MG63 (cell line): ENCODE measurements around the gene POU5F1. TPM values are rescaled to one million over a fixed set of nuclear protein-coding genes. Genes with fewer than 3 reads are reported as not detected.
A peak's percentile ranks its signal among the peaks of the same experiment; 100 is the strongest.

Experiments
- DNase-seq: peaks from one replicate; pipeline ENCODE4 v3.0.0-alpha.2; 2020
- H3K27me3 ChIP-seq: fragments of 250-450 bp; sonication (Bioruptor Pico); 2 replicates; pipeline ENCODE4 v1.5.1; 2020; ENCODE audit warnings: mild to moderate bottlenecking, moderate library complexity
- H3K36me3 ChIP-seq: fragments of 250-450 bp; sonication (Bioruptor Pico); 2 replicates; pipeline ENCODE4 v1.5.1; 2020; ENCODE audit warnings: mild to moderate bottlenecking, moderate library complexity
- H3K4me3 ChIP-seq: fragments of 250-450 bp; sonication (Bioruptor Pico); 2 replicates; pipeline ENCODE4 v1.5.1; 2020; ENCODE audit warnings: mild to moderate bottlenecking, moderate library complexity
- H3K9me3 ChIP-seq: fragments of 250-450 bp; sonication (Bioruptor Pico); 2 replicates; pipeline ENCODE4 v1.5.1; 2020; ENCODE audit warnings: mild to moderate bottlenecking, moderate library complexity
- total RNA-seq: library from RNA; depleted of rRNA; stranded (reverse); fragments of >200 nt; shearing (Covaris generic); gene quantifications from 2 replicates; pipeline ENCODE4 v1.2.3, GENCODE V29; 2014; ENCODE audit warnings: low replicate concordance

Gene POU5F1
- total RNA-seq, 1 experiment from 2014 or later: 4.3 TPM

DNA sequence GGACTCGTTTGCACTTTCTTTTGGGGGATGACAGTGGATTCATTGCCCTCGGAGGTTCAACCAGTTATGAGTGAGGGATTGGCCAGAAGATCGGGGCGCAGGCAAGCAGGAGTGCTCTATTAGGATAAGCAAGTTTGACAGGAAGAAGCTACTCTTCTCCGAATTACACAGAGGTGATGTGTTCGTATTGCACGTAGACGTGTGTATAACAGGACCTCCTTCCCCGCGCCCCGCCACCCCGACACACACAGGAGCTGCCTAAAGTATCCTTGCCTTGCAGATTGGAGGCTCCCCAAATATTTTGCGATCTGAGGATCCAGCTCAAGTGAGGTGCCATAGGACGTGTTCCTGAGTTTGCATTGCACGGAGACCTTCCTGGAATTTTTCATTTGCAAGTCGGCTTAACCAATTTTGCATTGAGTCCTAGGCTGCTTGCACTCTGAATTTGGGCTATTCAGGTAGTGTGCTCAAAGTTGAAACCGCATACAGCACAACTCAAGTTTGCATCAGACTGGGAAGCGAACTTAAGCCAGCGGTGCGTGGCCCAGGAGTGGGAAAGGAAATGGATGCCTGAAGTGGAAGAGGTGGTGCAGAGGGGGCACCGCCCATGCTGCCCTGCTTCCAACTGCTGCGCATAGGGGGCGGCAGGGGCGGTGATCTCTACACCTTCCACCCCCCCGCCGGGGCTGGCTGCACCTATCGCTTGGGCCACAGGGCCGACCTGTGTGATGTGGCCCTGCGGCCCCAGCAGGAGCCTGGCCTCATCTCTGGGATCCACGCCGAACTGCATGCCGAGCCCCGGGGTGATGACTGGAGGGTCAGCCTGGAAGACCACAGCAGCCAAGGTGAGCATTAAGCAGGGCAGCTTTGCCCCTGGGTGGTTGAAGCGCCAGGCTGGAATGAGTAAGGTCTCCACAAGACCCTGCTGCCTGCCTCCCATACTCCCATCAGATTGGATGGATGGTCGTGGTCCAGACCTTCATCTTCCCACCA lies 11.3 kb downstream of the POU5F1 start:
- Histone ChIP-seq H3K27me3 (no peaks in the 10 kb centered on the region), H3K9me3 (no peaks in the 10 kb centered on the region), H3K36me3 (peaks cover 5% of the 10 kb centered on the region), H3K4me3 (peak overlapping the region; percentile 74)
- DNase-seq: peak; percentile 23

DNA sequence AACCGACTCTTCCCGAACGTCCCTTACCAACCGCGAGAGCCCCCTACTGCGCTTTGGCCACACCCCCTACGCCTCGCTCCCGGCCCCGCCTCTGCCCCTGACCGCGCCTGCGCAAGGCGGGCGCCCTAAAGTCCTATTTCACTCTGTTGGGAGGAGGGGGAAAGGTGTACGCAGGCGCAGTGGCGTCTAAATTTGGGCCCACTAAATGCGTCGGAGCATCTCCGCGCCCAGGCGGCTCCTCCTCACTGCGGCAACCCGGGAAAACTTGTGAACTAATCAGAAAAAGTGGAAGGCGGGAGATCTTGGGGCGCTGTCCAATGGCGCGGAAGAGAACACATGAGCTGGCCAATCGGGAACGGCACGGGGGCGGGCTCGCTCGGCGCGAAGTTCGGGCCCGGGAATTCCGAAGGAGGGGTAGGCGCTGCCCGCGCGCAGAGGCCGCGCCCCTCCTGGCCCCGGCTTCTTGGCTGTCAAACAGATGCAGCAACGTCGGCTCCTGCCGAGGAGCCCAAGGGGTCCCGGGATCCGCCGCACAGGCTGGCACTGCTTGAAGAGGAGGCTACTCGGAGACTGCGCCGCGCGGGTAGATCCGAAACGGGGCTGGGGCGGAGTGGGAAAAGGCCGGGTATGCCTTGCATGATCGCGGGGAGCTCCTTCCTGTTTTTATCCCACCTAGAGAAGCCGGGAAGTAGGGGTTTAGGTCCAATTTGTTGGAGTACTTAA lies 12.2 kb downstream of the POU5F1 start, which contains the start of gene TCF19:
TCF19 (plus strand) TSS at position 450 of the 723 bp plus-strand sequence. CDS start 881 bp downstream, outside the sequence.
- no peaks in the 10 kb centered on the region for H3K9me3 ChIP-seq
- H3K36me3 ChIP-seq: peaks cover 4% of the 10 kb centered on the region
- peak; percentile 95 for DNase-seq
- peak within 1 kb of the TSS; percentile 74 for H3K4me3 ChIP-seq
- no peaks in the 10 kb centered on the region for H3K27me3 ChIP-seq

DNA sequence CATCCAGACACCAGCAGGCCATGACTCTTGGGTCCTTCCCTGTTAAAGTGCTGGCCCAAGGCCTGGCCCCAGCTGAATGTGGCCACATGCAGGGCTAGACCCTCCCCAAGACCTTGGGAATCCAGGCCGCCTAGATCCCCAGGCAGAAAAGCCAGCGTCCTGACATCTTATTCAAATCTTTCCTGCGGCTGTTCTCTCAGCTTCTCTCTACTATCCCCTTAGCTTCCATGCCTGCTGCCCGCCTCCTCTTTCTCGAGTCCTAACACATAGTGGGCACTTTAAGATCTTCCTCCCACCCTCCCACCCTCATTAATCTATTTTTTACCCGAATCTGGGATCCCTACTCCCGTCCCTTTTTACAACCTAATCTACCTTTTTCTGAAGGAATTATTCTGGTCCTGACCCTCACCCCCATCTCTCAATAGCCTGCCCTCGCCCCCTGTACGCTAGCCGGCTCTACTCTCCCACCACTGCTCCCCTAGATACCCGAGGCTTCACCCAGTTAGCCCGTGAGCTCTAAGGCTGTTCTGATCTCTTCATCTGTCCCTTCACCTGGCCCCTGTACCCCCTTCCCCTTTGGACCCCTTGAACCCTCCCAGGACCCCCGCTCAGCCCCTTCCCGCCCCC lies 12.9 kb downstream of the POU5F1 start, which contains the start of gene CCHCR1:
CCHCR1 (minus strand) TSS at position 290 of the 627 bp plus-strand sequence; CDS start at position 88, 202 bp downstream.
- H3K27me3 ChIP-seq: no peaks in the 10 kb centered on the region
- H3K9me3 ChIP-seq: no peaks in the 10 kb centered on the region
- DNase-seq: no peak
- H3K36me3 ChIP-seq: no peaks in the 10 kb centered on the region; the same call in none of the 2 replicates
- H3K4me3 ChIP-seq: peak within 1 kb of the TSS; percentile 74

GRCh38 chr6:31156641-31157040 lies 13.8 kb downstream of the POU5F1 start:
- no peak for DNase-seq
- H3K27me3 ChIP-seq: no peaks in the 10 kb centered on the region
- no peak overlapping the region for H3K4me3 ChIP-seq
- H3K9me3 ChIP-seq: no peaks in the 10 kb centered on the region
- no peaks in the 10 kb centered on the region; the same call in none of the 2 replicates for H3K36me3 ChIP-seq

- DNase-seq: no peak
- no peaks in the 10 kb centered on the region for H3K27me3 ChIP-seq
- no peaks in the 10 kb centered on the region for H3K9me3 ChIP-seq
- H3K36me3 ChIP-seq: no peaks in the 10 kb centered on the region; the same call in none of the 2 replicates
- no peak overlapping the region for H3K4me3 ChIP-seq
These were observed 16.0 kb downstream of the POU5F1 start for GRCh38 chr6:31154436-31154835.

DNA sequence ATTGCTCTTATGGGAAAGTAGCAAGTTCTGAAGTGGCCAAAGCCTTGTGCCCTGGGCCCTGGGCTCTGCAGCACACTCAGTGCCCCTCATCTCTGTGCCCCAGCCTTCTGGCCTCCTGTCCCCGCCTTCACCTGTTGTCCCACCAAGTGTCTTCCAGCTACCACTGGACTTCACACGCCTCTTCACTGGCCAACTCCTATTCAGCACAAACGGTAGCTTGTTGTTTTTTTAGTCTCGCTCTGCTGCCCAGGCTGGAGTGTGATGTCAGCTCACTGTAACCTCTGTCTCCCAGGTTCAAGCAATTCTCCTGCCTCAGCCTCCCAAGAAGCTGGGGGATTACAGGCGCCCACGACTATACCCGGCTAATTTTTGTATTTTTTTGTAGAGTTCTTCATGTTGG lies 17.7 kb downstream of the POU5F1 start:
- Histone ChIP-seq H3K36me3 (no peaks in the 10 kb centered on the region; the same call in 1 of the 2 replicates), H3K9me3 (no peaks in the 10 kb centered on the region), H3K4me3 (no peak overlapping the region), H3K27me3 (no peaks in the 10 kb centered on the region)
- no peak for DNase-seq

GRCh38 chr6:31149827-31150447 lies 20.5 kb downstream of the POU5F1 start:
- Histone ChIP-seq H3K9me3 (no peaks in the 10 kb centered on the region), H3K4me3 (no peak overlapping the region), H3K27me3 (no peaks in the 10 kb centered on the region), H3K36me3 (no peaks in the 10 kb centered on the region; the same call in 1 of the 2 replicates)
- DNase-seq: no peak

DNA sequence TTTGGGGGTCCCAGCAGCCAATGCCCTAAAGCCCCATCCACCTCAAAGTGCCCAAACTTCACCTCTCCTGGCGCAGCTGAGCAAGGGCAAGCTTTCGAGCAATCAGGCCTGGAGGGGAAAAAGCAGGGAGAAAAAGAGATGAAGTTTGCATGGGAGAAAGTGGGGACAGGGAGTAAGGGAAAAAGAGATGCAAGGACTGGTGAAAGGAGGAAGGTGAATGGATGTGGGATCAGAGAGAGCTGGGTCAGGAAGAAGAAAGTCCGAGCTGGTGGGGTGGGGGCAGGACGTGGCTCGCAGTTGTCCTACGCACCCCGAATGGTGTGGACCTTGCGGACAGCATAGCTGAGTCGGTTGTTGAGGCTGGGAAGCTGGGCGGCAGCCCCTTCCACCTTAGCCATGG lies 25.1 kb downstream of the POU5F1 start:
- Histone ChIP-seq H3K36me3 (no peaks in the 10 kb centered on the region; the same call in 1 of the 2 replicates), H3K27me3 (no peaks in the 10 kb centered on the region)

DNA sequence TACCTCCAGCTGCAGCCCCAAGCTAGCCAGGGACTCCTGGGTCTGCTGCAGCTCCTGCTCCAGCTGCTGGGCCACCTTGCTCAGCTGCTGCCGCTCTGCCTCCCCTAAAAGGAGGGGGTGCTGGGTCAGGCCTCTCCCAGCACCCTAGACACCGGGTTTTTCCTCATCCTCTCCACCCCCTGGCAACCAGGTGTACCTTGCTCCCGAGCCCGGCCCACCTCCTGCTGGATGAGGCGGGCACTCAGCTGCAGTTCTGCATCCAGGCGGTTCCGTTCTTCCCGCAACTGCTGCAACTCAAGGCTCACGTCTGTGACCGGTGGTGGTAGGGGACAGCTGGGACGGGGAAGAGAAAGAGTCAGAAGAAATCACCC lies 25.5 kb downstream of the POU5F1 start:
- no peak for DNase-seq
- Histone ChIP-seq H3K27me3 (no peaks in the 10 kb centered on the region), H3K36me3 (no peaks in the 10 kb centered on the region; the same call in 1 of the 2 replicates)

More for the DNA sequence above, 25.1 kb downstream of the POU5F1 start:
- DNase-seq: no peak
- no peaks in the 10 kb centered on the region for H3K9me3 ChIP-seq
- H3K4me3 ChIP-seq: no peak overlapping the region

GRCh38 chr6:31144296-31144969 lies 26.0 kb downstream of the POU5F1 start:
- no peak for DNase-seq
- H3K9me3 ChIP-seq: no peaks in the 10 kb centered on the region
- no peaks in the 10 kb centered on the region for H3K27me3 ChIP-seq
- H3K4me3 ChIP-seq: no peak overlapping the region
- no peaks in the 10 kb centered on the region; the same call in 1 of the 2 replicates for H3K36me3 ChIP-seq

More for the DNA sequence above, 25.5 kb downstream of the POU5F1 start:
- Histone ChIP-seq H3K4me3 (no peak overlapping the region), H3K9me3 (no peaks in the 10 kb centered on the region)

GRCh38 chr6:31143148-31143547 lies 27.3 kb downstream of the POU5F1 start:
- H3K27me3 ChIP-seq: no peaks in the 10 kb centered on the region
- H3K36me3 ChIP-seq: no peaks in the 10 kb centered on the region; the same call in 1 of the 2 replicates
- no peaks in the 10 kb centered on the region for H3K9me3 ChIP-seq
- no peak overlapping the region for H3K4me3 ChIP-seq
- DNase-seq: no peak

GRCh38 chr6:31142361-31142761 lies 28.1 kb downstream of the POU5F1 start:
- Histone ChIP-seq H3K27me3 (no peaks in the 10 kb centered on the region), H3K36me3 (no peaks in the 10 kb centered on the region; the same call in 1 of the 2 replicates), H3K4me3 (no peak overlapping the region), H3K9me3 (no peaks in the 10 kb centered on the region)
- DNase-seq: no peak

DNA sequence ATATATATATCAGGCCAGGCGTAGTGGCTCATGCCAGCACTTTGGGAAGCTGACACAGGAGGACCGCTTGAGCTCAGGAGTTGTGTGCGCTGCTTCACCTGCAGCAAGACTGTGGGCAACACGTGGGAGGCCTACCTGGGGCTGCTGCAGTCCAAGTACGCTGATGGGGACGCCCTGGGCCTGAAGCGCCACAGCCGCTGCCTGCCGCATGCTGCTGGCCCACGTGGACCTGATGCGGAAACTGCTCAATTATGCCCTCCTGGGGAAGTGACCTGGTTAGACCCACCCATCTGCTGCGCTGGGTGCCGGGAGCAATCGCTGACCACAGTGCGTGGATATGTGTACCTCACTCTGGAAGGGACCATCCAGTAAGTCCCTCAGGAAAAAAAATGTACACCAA lies 29.8 kb downstream of the POU5F1 start:
- H3K4me3 ChIP-seq: no peak overlapping the region
- no peaks in the 10 kb centered on the region for H3K9me3 ChIP-seq
- DNase-seq: no peak
- H3K36me3 ChIP-seq: no peaks in the 10 kb centered on the region; the same call in 1 of the 2 replicates
- H3K27me3 ChIP-seq: no peaks in the 10 kb centered on the region

GRCh38 chr6:31139599-31139998 lies 30.9 kb downstream of the POU5F1 start:
- Histone ChIP-seq H3K27me3 (no peaks in the 10 kb centered on the region), H3K36me3 (no peaks in the 10 kb centered on the region; the same call in 1 of the 2 replicates), H3K4me3 (no peak overlapping the region), H3K9me3 (no peaks in the 10 kb centered on the region)
- peak; percentile 29 for DNase-seq

DNA sequence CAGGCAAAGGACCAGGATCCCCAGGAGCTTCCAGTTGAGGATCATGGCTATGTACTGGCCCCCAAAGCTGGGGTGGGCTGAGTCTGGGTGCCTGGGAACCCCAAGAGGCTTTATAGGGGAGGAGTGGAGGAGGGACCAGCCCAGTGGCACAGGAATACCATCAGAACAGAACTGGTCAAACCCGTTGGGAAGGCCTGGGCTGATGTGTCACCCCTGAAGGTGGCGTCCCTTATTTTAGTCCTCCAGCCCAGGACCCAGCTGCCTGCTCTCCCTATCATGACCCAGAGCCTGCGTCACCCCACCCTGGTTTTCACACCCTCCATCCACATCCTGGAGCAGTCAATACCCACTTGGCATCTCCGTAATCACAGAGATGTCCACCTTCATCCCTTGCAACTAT lies 31.5 kb downstream of the POU5F1 start, which contains the start of gene PSORS1C2:
PSORS1C2 (minus strand) TSS at position 85 of the 400 bp plus-strand sequence; CDS start at position 45, 40 bp downstream.
- Histone ChIP-seq H3K4me3 (no peak within 1 kb of the TSS), H3K36me3 (no peaks in the 10 kb centered on the region; the same call in 1 of the 2 replicates), H3K27me3 (no peaks in the 10 kb centered on the region), H3K9me3 (no peaks in the 10 kb centered on the region)
- DNase-seq: no peak
